Right lung (tissue), 5 donors: ENCODE results near the gene B4GALNT3. TPM values are rescaled to one million over a fixed set of nuclear protein-coding genes. Genes with fewer than 3 reads are reported as not detected.

ENCODE experiments used
- DNase-seq, 2 donors: peaks; one replicate each; pipeline ENCODE4 v3.0.0-alpha.2; 2013
- polyA plus RNA-seq, 5 donors: library from polyadenylated mRNA; unstranded; fragments of 120-200 nt; gene quantifications; one replicate each; pipeline versions ENCODE4 v1.2.1 to v1.2.3, GENCODE V29; 2013; ENCODE audit warnings: inconsistent platforms in 1 of 5, low replicate concordance in 1 of 5; ENCODE audit not compliant: insufficient read length in 5 of 5, insufficient read depth in 1 of 5

B4GALNT3 gene
- polyA plus RNA-seq, 5 donors = 2.2 to 7.6 (median 4.4) TPM

DNA sequence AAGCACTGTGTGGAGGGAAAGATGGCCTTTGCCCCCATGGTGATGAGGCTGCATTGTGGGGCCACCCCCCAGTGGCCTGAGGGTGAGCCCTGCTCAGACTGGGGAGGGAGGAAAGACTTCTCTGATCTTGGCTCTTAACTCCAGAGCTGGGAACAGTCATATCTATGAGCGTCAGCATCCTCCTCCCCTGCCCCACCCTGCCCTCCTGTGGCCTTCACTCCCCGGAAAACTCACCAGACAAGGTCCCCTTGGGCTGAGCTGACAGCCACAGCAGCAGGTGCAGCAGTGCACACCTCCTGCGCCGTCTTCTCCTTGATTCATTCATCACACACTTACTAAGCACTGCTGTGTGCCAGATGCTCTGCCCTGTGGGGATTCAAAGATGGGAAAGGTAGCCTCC, 98.8 kb downstream of the B4GALNT3 start:
- DNase-seq = no peak

DNA sequence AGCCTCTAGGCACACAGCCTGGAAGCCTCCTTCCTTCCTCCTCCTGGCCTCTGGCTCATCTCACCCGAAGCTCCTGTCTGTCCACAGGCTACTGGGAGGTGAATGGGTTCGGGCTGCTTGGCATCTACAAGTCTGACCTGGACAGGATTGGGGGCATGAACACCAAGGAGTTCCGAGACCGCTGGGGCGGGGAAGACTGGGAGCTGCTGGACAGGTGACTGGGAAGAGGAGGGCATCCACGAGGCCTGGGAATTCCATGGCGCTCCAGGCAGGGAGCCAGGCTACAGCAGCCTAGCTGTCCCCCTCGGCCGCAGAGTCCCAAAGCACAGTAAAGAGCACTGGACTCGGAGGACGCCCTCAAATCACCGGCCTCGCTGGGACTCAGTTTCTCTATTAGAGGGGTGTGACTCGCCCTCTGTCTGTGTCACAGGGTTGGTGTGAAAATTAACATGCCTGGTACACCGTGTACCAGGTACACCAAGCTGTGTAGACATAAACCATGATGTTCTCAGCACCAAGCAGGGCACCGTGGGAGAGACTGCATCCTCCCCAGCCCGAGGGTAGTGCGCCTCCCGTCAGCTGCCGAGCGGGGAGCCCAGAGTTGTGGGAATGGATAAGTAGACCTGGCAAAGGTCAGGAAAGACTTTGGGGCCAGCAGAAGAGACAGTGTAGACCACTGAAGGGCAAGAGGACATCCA, 99.6 kb downstream of the B4GALNT3 start:
- no peak for DNase-seq

DNA sequence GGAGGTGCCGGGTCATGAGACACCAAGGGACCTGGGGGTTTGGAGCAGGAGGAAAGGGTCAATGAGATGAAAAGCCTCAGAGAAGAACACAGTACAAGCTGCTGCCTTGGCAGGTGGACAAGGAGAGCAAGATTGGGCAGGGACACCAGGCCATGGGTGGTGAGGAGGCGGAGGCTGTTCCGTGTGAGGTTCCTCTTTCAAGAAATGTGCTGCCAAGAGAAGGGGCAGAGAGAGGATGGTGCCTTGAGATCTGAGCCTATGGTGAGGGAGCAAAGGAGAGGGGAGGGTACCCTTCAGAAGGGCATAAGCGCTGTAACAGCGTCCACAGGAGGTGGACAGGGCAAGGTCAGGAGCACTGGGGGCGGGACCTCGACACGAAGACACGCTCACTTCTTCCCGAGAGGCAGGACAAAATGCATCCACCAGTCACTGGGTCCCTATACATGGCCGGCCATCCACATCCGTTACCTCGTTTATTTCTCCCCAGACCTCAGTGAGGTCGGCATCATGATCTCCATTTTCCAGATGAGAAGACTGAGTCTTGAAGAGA, 100.2 kb downstream of the B4GALNT3 start:
- DNase-seq = no peak

DNA sequence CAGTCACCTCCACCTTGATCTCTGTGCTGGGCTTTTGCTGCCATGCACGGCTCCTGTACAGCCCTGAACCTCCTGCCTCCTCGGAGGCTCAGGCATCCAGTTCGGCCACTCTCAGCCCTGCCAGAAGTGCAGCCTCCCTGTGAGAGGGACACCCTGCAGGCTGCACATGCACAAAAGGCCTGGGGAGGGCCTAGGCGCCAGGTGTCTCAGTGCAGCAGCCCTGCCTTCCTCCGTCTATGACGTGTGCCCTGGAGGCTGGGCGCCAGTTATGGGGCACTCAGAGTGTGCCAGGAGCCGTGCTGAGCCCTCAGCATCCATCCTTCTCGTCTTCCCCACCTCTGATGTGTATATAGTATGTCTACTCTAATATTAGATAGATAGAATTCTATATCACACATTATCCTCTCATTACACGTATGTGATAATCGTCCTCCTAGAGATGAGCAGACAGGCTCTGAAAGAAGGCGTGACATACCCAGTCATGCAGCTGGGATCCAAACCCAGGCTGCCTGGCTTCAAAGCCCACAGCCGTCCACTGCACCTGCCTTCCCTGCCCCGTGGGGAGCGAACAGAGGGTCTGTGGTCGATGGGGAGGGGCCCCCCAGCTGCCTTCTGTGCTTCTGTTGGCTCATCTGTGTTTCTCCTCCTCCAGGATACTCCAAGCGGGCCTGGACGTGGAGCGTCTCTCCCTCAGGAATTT, 101.1 kb downstream of the B4GALNT3 start:
- DNase-seq = no peak

DNA sequence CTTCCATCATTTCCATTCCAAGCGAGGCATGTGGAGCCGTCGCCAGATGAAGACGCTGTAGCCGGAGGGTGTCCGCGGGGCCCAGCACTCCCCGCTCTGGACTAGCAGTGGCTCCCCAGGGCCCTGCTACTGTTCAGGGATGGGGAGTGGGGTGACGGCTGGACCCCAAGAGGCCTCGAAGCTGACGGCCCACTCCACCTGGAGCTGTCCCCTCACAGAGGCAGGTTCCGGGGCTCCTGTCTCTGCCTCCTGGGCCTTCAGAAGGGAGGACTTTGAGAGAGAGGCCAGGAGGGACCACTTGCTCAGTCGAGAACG, 101.6 kb downstream of the B4GALNT3 start:
- DNase-seq = no peak

DNA sequence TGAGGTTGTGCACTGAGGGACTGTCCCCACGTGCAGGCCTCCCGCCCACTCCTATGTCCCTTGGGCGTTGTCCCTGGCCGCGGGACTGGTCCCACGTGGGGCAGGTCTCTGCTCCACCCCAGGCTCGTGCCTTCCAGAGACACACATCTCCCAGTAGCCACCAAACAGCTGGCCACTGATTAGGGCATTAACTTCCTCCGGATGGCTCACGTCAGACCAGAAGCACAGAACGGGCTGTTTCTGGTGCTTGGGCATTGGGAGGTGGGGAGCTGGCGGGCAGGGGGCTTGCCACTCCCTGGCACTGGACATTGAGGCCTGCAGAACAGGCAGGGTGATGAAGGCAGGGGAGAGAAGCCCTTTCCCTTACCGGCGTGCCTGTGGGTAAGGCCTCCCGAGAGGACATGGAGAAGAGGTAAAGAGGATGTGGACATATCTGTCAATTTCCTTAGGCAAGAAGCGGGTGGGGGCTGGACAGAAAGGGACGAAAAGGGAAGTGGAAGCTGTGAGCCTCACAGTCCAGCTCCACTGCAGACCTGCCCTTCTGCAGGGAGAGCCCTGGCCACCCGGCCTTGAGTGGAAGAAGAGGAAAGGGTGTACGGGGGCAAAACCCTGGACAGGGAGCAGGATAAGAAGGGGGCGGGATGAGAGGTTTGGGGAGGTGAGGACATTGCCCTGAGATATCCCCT, 102.3 kb downstream of the B4GALNT3 start:
- no peak for DNase-seq

DNA sequence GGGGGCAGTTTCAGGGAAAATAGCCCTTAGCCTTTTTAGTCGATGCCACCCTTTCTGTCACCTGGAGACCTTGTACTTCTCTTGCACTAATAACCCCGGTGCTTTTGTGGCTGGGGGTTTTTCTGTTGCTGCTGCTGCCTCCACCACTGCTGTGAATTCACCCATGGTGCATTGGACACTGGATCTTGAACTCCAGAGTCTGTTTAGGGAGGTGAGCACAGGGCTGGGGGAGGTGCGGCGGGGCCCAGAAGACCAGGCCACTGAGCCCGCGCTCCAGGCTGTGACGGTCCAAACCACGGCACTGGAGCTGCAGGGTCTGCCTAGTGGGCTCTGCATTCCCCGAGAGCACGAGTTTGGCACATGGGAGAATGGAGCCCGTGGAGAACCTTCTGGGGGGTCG, 102.9 kb downstream of the B4GALNT3 start:
- DNase-seq = no peak

DNA sequence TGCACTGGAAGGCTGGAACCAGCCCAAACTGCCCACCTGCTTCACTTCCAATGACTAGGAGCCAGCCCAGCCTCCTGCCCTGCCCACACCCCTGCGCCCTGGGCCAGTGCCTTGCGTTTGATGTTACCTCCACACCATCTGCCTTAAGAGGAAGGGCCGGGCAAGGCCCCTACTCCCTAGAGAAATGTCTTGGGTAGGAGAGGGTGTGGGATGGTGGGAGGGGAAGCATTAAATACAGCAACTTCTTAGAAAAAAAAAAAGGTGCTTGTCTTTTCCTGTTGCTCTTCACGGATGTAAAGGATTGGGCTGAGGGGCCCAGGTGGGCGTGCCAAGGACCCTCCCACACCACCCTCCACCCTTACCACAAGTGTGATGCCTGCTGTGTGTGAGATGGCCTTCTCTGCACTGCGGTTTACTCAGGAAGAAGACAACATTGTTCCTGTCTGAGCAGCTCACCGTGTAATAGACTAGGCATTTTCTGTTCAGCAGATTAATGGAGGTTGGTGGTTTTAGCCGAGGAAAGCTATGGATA, 103.6 kb downstream of the B4GALNT3 start:
- DNase-seq = no peak

DNA sequence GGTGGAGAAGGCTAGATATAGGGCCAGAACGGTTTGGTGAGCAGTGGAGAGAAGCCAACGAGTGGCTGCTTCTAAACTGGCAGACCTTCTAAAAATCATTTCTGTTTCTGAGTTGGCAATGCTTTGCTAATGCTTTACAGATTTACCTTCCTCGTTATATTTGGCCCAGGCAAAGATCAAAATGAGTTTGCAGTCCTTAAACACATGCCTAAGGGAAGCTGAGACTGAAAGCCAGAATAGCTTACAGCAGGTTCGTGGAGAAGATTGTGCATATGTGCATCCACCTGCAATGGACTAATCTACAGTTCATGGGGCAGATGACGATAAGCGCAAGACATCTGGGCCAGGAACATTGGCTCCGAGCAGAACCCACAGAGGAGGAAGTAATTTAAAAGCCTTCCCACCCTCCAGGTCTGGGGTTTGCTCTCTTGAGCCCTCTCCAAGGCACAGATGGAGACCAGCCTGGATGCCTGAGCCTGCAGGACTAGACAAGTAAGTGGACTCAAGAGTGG, 104.1 kb downstream of the B4GALNT3 start:
- no peak for DNase-seq

DNA sequence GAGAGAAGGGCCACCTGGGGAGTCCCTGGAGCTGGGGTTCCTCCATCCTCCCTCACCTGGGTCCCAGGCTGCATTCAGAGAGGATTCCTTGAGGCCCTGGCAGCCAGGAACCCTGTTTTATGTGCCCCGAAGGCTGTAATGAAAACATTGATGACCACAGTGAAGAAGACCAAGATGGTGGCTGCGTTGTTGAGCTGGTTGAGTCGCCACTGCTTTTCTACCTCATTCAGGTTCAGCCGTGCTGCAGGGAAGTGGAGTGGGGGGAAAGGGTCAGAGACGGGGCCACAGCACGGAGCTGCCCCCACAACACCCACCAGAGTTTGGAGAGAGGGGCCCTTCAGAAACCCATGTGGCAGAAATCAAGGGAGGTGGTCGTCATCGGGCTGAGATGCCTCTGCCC, 105.4 kb downstream of the B4GALNT3 start:
- DNase-seq = no peak

DNA sequence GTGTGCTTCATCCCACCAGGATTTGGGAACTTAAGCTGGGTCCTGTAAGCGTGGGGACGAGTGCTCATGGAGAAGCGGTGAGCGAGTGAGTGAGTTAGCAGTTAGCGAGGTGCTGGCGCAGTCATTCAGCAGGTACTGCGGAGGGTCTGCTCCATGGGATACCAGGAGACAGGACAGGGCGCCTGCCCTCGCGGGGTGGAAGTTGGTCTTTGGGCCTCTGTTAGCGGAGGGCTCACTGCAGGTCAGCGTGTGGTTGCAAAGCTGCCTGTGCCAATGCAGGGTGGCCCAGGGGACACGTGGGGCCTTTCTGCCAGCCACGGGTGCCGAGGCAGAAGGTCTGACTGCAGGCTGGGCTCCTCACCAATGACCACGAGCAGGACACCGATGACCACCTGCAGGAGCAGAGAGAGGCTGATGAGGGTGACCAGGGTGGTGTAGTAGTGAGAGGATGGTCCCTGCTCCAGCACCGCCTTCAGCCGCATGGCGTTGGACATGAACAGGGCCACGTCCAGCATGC, 105.9 kb downstream of the B4GALNT3 start:
- DNase-seq = no peak

DNA sequence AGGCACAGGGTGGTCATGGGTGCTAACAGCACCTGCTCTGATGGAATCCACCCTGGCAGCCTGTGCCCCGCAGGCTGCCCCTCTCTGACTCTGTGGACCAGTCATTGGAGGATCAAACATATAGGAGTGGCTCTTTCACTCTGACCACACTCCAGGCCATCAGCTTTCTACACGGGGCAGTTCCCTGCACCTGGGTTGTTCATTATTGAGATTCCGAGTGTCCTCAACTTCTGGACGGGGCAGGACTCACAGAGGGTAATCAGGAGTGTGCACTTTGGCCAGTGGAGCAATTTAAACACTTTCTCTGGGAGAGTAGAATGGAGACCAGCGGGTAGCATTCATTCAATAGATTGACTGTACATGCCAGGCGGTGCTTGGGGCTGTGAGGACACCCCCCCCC, 108.7 kb downstream of the B4GALNT3 start:
- DNase-seq = no peak

DNA sequence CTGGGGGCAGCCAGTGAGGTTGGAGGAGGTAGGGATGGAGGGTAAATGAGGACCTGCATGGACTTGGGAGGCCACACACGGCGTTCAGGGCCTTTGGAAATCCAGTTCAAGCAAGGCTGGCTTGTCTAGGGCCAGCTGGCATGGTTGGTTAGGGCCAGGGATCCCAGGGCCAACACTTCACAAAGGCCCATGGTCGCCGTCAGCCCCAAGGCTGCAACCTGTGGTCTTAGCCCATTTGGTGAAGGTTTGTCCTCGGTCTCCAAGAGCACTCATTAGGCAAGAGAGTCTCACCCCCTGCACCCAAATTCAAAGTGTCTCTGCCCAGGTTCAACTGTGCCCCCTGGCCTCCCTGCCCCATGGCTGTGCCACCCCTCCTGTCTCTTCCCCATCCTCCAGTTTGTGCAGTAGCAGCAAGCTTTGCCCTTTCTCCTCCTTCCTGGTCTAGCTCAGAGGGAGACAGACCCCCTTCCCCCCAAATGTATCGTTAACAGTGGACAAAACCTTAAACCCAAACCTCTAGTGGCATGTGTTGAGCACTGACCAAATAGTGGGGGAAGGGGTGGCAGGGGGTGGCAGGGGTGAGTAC, 109.4 kb downstream of the B4GALNT3 start:
- no peak for DNase-seq

DNA sequence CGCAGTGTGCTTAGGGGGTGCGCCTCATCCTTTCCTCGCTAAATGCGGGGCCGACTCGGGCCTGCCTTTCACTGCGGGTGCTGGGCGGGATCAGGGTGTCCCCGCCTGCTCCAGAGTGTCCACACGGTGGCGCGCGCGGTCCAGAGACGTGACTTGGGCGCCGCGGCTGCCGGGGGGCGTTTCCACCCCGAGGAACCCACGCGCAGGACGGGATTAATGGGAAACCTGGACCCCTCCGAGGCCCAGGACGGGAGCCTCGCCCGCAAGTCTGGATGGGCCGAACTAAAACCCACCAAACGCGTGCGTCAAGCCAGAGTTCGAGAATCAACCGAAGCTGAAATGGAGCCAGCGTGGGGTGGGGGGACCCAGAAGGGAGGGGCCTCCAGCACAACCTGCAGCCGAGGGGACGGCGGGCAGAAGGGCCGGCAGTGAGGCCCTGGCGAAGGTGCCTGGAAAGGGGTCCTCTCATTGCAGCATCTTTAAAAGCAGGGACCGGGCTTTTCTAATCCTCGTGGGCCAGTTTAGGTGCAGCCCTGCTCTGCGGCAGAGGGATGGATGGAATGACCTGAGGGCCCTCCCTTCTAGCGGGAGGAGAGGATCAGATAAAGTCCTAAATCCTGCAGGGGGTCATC, 110.2 kb downstream of the B4GALNT3 start:
- peak; percentile 79 to 80 for DNase-seq

DNA sequence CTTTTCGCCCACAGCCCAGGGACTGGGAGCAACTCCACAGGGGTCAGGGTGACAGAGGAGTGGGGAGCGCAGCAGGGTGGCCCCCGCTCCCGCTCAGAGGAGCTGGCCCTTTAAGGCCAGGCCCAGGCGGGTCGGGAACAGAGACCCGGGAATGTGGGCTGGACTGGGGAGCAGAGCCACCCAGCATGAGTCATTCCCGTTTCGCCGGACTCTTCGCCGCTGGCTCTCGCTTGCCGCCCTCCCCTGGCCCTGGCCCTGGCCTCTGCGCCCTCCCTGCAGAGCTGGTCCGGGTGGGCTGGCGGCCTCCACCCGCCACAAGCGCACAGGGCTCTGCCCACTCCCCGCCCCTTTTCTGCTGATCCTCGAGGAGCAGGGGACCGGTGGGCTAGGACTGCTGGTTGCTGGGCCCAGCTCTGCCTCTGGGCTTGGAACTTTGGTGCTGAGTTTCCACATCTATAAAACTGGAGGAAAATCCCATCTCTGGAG, 110.7 kb downstream of the B4GALNT3 start:
- peak in 1 of 2 donors; percentile 45 for DNase-seq

DNA sequence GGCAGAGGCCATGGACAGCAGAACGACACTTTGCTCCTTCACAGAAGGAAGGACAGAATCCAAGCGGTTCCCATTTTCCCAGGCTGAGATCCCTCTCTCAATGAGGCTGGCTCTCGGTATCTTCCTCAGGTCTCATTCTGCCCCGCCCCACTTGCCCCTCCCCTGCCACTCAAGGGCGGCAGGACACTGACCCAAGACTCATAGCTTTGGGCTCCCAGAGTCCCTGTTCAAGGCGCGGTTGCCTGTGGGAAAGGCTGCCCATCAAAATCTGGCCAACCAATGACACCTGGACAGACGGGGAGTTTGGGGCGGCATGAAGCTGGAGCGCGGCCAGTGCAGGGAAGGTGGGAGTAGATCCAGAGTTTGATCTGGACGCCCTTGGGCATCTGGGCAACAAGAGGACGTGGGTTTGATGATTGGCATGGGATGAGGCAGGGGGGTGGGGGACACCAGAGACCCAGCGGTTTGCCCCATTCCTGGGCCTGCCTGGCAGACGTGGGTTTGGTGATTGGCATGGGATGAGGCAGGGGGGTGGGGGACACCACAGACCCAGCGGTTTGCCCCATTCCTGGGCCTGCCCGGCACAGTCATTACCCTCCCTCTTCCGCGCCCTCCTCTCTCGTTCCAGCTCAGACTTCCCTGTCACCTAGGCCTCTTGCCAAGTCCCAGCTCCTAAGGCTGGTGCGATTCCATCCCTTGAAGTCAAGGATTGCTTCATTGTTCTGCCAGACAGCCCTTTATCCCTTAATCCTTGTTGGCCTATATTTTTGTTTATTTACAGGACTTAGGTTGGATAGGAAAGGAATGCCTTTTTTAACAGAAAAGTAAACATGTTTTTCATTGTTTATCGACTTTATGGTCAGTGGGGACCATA, 111.4 kb downstream of the B4GALNT3 start:
- peak; percentile 65 to 70 for DNase-seq

DNA sequence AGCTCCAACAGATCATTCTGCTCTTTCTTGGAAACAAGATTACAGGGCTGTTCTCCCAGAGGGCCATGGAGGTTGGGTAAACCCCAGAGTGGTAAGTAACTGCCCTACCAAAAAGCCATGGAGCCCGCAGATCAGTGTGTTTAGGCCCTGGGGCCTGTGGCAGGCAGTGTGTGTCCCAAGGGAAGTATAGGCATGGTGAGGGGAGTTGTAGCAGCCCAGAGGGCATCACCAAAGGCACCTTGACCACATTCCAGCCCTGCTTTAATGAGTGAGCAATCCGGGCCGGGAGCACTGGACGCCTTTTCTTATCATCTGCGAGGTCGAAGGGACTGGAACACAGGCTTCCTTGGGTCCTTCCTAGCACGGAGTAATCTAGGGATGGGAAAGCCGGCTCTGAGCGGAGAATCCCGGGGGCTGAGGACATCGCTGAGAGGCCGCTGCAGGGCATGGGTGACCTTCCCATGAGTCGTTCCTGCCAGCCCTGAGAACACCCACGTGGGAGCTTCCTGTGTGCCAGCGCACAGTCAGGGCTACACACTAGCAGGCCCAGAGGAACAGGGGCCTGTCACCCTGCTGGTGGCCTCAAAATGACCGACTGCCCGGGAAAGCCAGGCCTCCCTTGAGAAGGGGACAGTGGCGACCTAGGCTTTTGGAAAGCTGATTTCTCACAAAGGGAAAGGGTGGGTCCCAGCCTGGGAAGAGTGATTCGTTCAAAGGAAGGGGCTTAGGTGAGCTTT, 112.2 kb downstream of the B4GALNT3 start:
- DNase-seq = no peak

DNA sequence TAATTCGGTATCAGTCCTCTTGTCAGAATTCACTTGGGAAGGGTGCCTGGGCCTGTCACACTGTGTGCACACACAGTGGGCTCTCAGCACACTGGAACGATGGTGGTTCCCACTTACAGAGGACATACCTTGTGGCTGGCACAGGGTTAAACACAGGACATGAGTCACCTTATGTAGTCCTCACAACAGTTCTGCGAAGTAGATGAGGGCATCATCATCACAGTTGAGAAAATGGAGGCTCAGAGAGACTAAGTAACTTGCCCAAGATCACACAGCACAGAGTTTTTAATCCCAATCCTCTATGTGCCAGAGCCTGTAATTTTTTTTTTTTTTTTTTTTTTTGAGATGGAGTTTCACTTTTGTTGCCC, 112.8 kb downstream of the B4GALNT3 start:
- no peak for DNase-seq

DNA sequence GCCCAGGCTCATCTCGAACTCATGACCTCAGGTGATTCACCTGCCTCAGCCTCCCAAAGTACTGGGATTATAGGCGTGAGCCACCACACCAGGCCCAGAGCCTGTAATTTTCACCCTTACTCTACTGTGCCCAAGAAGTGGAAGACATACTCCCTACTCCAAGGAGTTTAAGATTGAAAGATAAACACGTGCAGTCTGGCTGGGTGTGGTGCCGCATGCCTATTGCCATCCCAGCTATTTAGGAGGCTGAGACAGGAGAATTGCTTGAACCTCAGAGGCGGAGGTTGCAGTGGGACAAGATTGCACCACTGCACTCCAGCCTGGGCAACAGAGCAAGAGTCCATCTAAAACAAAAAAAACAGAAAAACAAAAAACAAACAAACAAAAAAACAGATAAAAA, 113.5 kb downstream of the B4GALNT3 start:
- no peak for DNase-seq
